Muscle of arm (tissue), 12 donors: ENCODE results near the gene BCAR3. TPM values are rescaled to one million over a fixed set of nuclear protein-coding genes. Genes with fewer than 3 reads are reported as not detected.
"Not testable (repeated sequence)": the region's sequence is repeated elsewhere in the genome, so short reads cannot be mapped to it uniquely, and the experiment has no call there.

ENCODE experiments used
- DNase-seq: peaks from one replicate; pipeline ENCODE4 v3.0.0-alpha.2; 2013
- polyA plus RNA-seq, 12 donors: library from polyadenylated mRNA; unstranded; fragments of 120-200 nt; gene quantifications; one replicate each; pipeline ENCODE4 v1.2.1, GENCODE V29; 2013; ENCODE audit not compliant: insufficient read length in 12 of 12

BCAR3 gene
- polyA plus RNA-seq, 12 donors: 14.7 to 23.5 (median 17.7) TPM; not detected in 1

DNA sequence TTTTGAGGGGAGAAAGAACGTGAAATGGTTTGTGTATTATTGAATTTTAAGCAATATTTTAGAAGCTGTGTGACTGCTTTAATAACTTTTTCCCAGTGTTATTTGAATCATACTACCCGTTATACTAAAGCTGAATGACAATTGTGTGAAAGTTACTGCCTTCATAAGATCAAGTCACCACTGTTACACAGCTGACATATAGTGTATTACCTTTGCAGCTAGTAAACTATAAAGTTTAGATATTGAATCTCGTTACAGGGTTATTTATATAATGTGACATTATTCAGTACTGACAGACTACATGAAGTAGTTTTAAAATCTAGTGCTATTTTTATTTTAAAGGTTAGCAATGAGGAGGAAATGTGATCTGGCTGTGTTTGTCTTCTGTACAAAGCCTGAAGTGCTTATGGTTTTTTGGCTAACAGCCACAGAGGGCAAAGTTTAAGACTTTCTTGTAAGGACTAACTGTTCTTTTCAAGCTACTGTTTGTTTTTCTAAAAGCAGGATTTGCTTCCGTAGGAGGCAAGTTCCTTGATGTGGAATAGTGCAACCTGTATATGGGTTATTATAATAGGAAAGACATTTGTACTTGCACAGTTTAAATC is 127.6 kb downstream of the BCAR3 start:
- DNase-seq: not testable (repeated sequence)

DNA sequence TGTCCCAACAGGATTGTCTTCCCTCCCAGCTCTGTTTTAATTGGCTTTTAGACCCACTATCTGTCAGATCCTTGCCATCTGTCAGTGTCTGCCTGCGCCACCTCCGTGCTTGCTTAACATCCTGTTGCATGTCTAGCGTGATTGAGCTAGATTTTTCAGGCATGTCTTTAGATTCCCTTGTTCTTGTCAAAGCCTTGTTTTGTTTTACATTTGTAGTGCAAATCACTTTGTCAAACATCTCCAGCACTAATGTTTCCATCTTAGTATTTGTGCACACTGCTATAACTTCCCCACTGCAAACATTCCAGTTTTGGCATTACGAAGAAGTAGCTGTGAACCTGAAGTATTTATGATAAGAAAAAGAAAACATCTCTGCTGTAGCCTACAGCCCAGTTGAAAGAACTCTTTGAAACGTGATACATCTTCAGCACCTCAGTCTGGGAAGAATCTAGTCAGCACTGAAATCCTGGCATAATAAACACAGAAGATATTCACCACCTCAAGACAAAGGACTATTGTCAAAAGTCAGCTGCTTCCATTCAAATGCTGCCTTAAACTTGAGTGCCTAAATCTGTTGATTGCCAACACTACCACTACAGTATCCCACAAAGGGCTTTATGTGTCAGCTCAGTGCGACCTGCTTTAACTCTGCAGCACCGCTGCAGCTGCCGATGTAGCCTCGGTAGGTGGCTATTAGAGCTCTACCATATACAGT is 128.7 kb downstream of the BCAR3 start:
- no peak for DNase-seq

DNA sequence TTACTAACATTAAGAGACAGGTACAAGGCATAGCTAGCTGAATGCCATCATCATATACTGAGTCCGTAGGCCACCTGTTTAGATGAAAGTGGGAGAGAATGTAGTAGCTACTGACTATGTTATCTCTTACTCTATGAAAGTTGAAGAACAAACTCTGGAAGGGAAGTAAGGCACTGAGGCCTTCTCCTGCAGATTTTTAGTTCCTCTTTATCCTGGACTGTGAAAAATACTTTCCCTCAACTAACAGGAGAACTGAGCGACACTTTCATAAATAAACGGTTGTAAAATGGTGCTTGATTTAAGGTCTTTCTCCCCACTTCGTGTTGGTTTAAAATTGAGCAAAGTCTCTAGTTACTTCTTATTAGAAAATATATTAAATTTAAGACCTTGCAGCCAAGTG is 131.8 kb downstream of the BCAR3 start:
- no peak for DNase-seq

DNA sequence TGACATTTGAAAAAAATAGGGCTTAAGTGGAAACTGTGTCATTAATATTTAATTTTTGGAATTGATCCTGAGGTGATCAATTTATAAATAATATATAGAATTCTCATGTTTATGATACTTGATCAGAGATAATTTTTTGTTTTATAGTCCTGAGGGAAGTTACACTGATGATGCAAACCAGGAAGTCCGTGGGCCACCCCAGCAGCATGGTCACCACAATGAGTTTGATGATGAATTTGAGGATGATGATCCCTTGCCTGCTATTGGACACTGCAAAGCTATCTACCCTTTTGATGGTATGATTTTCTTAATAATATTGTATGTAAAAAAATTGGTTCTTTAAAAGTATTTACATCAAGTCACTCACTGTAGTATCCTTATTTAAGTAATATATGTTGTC is 132.5 kb downstream of the BCAR3 start:
- DNase-seq: no peak

DNA sequence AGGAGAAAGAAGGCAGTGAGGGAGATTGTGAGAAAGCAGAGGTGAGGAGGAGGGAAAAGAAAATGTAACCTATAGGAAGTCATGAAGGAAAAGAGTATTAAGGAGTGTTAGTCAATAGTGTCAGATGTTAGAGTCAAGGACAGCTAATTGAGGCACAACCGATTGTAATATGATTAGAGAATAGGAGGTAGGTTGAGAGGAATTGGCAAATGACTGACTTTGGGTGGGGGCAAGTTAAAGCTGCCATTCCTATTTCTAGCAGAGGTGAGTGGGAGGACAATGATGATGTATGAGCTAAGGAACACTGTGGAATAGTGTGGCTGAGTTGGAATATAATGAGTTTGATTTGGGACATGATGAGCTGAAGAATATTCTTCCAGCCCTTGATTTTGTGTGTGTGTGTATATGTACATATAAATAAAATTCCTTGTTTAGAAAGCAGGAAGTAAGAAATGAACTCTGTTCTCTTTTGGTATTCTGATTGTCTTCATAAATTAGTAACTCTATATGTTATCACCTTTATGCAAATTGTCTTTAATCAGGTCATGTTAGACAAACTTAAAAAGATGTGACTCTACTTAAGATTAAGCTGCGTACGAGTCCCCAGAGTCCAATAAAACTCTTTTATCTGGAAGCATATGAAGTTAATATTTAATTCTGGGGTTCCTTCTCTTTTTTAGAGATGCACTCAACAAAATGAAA is 135.3 kb downstream of the BCAR3 start:
- no peak for DNase-seq

DNA sequence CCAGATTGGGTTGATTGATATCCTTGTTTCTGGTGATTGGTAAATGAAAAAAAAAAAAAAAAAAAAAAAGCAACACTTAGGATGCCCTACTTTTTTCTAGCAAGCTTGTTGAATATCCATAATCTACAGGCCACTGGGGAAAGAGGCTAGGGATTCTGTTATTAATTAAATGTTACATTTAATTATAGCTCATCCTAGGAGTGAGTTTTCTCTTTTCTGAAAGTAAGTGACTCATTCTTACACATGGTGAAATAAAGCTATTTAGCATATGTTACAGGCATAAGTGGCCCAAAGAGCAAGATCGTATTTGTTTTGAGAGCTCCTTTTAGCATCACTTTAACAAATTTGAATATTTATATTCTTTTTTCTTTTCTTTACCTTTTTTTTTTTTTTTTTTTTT is 139.2 kb downstream of the BCAR3 start:
- DNase-seq: no peak

DNA sequence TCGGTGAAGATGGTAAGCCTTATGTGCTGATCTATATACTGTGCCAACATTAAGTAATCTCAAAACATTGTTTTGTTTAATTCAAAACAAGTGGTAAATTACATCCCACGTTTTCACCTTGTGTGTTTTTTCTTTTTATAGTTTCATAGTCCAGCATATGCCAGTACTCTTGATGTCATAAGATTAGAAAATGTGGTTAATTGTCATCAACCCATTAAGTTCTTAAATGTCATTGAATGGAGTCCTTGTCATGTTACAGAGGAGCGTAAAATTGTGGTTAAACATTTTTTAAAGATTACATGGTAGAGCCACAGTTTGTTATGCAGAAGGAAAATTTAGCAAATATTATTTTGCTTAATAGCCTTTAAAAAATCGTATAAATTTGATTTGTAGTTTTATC is 140.6 kb downstream of the BCAR3 start:
- no peak for DNase-seq

DNA sequence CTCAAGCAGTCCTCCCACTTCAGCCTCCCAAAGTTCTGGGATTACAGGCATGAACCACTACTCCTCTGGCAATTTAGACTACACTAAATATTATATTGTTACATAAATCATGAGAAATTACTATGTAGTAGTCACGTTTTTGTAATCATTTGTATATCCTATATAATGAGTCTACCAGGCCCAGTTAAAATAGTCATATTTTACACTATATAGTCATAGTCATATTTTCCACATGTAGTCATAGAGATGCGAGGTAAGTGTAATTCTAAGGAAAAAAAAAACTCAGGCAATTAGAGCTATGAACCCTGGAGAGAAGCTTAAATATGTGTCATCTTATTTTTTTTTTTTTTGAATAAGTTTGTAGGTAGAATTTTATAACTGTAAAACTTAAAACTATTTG is 143.7 kb downstream of the BCAR3 start:
- DNase-seq: no peak

DNA sequence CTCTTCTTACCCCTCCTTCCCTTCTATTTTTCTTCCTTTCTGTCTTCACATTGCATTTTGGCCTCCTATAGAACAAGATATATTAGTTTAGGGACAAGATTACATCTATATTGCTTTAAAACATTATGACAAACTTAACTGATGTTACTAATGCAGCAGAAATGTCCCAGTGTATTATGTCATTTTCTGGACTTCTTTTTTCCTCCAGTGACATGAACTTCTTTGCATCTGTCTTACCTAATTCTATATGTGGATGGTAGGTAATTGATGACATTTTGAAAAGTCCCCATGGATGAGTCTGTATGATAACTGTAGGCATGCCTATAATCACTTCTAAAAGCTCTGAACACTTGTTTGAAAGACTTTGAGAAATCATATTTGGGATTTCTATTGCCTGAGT is 144.2 kb downstream of the BCAR3 start:
- no peak for DNase-seq

DNA sequence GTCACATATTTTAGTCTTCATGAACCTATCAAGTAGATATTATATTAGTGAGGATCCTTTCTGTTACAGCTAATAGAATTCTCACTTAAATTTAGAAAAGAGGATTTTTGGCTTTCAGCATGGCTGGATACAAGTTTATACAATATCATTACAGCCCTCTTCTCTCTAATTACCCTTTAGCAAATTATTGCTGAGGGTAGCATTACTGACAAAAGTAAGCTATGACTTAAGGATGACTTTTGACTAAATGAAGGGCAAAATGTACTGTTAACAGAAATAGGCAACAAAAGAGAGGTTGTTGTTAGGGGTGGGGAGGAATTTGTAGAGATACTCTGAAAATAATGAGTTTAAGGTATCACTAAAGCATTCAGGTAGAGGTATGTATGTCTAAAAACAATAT is 148.0 kb downstream of the BCAR3 start:
- DNase-seq: no peak

DNA sequence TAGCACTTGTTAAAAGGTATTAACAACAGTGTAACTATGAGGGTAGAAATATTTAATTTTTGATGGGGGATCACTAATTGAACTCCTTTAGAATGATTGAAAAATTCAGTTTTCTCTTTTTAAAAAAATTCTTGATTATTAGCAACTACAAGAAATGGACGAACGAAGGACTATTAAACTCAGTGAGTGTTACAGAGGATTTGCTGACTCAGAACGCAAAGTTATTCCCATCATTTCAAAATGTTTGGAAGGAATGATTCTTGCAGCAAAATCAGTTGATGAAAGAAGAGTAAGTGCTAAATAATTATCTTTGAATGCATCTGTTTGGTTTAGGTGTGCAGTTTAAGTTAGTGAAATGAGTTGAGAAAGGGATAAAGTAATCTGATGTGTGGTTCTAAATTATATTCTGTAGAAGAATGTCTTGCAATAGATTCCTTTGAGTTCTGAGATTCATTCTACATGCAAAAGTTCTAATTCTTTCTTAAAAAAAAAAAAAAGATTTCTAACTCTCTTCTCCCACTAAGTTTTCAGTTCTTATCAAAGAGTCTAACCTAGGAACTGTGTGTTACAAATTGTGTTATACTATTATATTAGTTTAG is 148.8 kb downstream of the BCAR3 start:
- no peak for DNase-seq

DNA sequence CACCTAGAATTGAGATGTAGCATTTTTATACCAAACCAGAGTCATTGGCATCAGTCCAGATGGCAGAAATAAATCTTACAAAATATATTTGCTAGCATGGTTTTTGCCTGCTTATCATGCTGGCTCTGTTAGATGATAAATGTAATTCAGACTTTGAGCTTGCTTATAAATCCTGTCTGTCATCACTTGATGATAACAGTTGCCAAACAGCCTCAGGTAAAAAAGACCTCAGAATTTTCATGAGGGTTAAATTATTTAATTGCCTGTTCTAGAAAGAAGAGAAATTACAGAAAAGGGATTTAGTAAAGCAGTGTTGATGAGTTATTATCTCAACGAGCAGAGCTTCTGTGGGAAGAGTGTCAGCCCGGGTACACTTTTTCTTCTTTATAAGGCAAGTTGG is 150.4 kb downstream of the BCAR3 start:
- DNase-seq: no peak

DNA sequence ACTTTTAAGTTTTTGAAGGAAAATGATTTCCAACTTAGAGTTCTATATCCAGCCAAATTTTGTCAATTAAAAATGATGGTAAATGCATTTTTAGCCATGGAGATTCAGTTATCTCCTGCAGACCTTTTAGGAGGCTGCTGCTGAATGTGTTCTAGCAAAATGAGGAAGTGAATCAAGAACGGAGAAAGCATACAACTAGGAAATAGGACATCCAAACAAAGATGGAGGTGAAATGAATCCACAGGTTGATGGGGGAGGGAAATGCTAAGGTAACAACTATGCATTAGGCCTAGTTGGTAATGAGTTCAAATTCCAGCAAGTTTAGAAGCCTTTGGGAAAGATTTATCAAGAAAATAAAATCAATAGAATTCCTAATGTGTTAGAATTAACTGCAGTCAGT is 153.2 kb downstream of the BCAR3 start:
- no peak for DNase-seq

DNA sequence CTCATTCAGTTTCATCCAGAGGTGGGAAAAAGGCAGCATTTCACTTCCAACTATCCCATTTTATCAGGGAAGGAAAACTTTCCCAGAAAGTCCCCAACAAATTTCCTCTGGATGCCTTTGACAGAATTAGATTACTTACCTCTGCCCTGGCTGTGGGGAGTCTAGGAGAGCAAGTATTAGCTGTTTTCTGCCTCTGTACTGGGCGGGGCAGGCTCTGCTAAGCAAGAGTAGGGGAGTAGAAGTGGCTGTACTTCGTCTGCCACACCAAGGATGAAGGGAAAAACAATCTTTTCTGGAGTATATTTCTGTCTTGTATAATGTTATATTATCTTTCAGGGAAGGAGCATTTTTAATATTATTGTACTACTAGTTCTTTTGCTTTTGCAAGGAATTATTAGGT is 155.2 kb downstream of the BCAR3 start:
- no peak for DNase-seq

DNA sequence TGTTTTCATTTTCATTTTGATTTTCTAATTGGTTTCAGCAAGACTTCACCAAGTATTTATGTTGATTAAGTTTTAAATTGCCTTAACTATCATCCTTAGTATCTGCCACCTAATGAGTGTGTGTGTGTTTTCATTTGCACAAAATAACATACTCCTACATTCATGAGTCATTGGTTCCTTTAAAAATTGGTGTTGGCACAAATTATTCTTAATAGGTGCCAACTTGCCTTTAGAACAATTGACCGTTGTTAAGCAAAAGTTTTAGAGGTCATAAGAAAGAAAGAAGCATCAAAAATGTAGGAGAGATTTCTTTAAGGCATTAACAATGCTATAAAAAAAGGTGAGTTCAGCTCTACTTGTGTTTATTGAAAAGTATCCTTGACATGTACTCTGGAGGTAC is 156.2 kb downstream of the BCAR3 start:
- DNase-seq: no peak

DNA sequence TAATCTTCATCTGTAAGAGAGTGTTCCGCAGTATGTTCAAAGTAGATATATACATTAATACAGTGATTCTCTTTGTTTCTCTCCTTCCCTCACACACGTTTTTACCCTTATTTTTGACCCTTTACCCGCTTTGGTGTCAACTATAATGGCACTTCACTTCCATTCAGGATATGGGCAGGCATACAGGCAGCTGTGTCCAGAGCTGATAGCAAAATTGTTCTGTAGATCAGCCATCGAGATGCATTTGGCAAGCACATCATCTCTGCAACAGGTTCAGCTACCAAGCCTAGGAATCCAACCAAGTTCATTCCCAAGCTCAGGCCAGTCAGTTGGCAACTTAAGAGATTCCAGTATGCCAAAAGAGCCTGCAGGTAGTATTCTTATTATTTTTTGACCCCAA is 158.9 kb downstream of the BCAR3 start:
- DNase-seq: no peak

DNA sequence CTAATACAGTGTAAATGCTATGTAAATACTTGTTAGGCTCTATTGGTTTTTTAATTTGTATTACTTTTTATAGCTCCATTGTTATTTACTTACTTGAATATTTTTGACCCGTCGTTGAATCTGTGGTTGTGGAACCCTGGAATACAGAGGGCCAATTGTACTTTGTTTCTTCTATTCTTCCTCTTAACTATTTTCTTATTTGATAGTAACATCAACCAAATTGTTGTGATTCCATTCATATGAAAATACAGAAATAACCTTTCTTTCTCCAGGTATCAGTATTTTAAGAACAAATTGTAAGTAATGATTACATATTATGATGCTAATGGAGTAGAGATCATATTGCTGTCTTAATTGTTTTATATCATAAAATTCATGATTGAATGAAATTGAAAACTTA is 160.0 kb downstream of the BCAR3 start:
- DNase-seq: no peak

DNA sequence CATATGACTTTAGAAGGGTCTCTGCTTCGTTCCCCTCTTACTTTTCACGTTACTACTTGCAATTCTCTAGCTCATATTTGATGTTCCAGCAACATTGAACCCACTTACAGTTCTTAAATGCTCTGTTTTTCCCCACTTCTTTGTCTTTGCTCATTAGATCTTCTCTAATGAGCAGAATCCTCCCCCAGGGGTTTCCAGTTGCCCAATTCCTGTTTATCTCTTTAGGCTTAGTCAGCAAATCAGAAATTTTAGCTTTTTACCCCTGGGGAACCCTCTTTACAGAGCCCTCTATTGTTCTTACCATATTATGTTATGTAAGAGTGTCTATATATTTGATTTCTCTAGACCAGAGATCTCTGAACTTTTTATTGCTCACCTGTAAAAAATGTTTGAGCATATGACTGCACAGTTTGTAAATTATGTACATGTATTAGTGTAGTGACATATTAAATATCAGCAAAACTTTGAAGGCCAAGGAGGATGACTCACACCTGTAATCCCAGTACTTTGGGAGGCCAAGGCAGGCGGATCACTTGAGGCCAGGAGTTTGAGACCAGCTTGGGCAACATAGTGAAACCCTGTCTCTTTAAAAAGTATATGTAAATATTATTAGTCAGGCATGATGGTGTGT is 162.3 kb downstream of the BCAR3 start:
- no peak for DNase-seq

DNA sequence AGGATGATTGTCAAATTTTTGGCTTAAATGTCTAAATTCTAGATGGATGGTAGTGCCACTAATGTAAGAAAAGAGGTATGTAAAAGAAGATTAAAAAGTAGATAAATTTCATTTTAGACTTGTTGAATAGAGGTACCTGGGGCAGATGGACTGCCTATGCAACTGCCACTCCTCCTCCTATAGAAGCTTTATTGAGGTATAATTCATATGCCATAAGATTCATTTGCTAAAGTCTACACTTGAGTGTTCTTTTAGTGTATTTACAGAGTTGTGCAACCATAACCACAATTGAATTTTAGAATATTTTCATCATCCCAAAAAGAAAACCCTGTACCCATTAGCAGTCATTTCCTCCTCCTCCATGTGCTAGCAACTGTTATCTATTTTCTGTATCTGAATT is 163.1 kb downstream of the BCAR3 start:
- no peak for DNase-seq

DNA sequence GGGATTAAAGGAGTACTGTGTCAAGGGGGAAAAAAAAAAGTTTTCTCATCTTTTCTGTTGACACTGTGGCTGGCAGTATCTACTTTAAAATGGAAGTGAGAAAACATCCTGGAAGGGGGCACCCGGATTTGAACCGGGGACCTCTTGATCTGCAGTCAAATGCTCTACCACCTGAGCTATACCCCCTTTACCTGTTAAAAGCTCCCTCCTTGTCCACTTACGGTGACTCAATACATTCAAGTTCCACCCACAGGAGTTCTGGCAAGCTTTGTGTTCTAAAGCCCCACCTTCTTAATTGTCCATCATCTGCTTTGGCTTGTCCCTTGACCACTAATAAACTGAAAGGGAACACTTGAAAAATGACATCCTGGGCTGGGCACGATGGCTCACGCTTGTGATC is 165.5 kb downstream of the BCAR3 start:
- DNase-seq: no peak
